ENCODE results near the gene TULP4. TPM values are rescaled to one million over a fixed set of nuclear protein-coding genes. Genes with fewer than 3 reads are reported as not detected.
A peak's percentile ranks its signal among the peaks of the same experiment; 100 is the strongest.

TULP4 gene
- total RNA-seq, 1 donor from 2014 or later: 252 TPM

DNA sequence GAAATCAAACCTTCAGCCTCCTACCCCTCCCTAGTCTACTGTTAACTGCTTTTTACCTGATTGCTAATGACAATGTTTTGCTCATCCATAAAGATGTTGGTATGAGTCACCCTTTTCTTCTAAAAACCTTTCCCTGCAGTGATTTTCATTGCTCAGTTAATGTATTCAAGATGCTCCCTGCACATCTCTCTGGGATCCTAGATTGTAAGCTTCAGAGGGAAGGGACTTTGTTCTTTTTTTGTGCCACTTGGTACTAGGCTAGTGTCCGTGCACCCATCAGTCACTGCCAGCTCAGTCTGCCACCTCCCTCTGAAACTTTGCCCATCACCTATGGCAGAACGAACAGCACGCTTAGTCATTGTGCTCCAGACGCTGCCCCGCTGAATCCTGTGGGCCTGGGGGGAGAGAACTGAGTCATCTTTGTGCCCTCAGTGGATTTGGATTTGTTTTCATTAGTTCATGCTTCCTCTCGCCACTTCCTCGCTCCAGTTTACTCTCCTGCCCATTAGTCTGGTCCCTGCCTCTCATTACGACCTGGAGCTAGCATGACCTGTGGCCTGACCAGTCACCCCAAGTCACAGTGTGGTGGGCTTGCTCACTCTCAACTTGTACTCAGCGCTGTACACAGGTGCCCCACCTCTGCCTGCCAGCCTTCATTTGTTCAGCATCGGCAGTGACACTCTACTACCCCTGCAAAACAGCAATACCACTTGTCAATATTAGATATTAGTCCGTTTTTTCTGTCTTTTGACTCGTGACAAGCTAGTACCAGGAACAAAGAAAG is 169.6 kb downstream of the TULP4 start:
- H3K36me3 Mint-ChIP-seq: peaks cover 25% of the 10 kb centered on the region
- Histone ChIP-seq H3F3A (ENCODE audit: low read depth) (no peaks in the 10 kb centered on the region), H3K9me3 (ENCODE audit: low read depth) (no peaks in the 10 kb centered on the region), H3K4me3 (no peak overlapping the region), H3K4me1 (no peaks in the 10 kb centered on the region), H2AFZ (replicated peaks) (no peak overlapping the region), H3K27ac (no peak overlapping the region), H4K20me1 (ENCODE audit: low read depth) (no peaks in the 10 kb centered on the region), H3K4me2 (no peak overlapping the region), H3K79me2 (ENCODE audit: low read depth) (no peaks in the 10 kb centered on the region), H3K27me3 (no peaks in the 10 kb centered on the region), H3K9ac (no peak overlapping the region), H3K36me3 (peaks cover 3% of the 10 kb centered on the region)
- no peaks in the 10 kb centered on the region for H3K27me3 Mint-ChIP-seq (ENCODE audit: insufficient read depth, low read depth)
- peaks cover 11% of the 10 kb centered on the region for H3K4me1 Mint-ChIP-seq
- no peaks in the 10 kb centered on the region for H3K9me3 Mint-ChIP-seq
- H3K4me3 Mint-ChIP-seq: no peak overlapping the region
- peak overlapping the region; percentile 24 for H3K27ac Mint-ChIP-seq
- DNase-seq (ENCODE audit: low spot score): no peak
- TF ChIP-seq EZH2phosphoT487 (IDR thresholded peaks at IDR 0.05) (no peak), EZH2 (IDR thresholded peaks at IDR 0.05) (no peak)
- TF ChIP-seq, protein P1, sequence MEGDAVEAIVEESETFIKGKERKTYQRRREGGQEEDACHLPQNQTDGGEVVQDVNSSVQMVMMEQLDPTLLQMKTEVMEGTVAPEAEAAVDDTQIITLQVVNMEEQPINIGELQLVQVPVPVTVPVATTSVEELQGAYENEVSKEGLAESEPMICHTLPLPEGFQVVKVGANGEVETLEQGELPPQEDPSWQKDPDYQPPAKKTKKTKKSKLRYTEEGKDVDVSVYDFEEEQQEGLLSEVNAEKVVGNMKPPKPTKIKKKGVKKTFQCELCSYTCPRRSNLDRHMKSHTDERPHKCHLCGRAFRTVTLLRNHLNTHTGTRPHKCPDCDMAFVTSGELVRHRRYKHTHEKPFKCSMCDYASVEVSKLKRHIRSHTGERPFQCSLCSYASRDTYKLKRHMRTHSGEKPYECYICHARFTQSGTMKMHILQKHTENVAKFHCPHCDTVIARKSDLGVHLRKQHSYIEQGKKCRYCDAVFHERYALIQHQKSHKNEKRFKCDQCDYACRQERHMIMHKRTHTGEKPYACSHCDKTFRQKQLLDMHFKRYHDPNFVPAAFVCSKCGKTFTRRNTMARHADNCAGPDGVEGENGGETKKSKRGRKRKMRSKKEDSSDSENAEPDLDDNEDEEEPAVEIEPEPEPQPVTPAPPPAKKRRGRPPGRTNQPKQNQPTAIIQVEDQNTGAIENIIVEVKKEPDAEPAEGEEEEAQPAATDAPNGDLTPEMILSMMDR (IDR thresholded peaks at IDR 0.05): no peak

DNA sequence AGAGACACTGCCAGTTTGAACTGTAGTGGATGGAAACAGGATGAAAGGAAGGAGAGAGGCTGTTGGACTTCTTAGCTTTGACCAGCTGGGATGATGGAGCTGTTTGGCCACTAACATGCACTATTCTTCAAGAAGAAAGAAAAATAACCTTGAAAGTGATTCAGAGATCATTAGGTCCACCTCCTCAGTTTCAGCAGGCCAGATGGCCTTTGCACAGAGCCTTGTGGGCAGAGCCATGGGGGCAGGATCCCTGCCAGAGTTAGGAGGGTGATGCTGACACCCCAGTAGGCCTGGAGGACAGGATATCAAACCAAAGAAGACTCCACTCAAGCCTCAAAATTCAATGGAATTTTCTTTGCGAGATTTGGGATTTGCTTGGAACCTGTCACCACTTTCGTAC is 173.2 kb downstream of the TULP4 start:
- Histone ChIP-seq H3F3A (ENCODE audit: low read depth) (no peaks in the 10 kb centered on the region), H3K36me3 (no peaks in the 10 kb centered on the region), H3K4me1 (no peaks in the 10 kb centered on the region), H3K79me2 (ENCODE audit: low read depth) (no peaks in the 10 kb centered on the region), H3K4me3 (no peak overlapping the region), H4K20me1 (ENCODE audit: low read depth) (no peaks in the 10 kb centered on the region), H3K27ac (no peak overlapping the region), H3K9ac (no peak overlapping the region), H3K27me3 (no peaks in the 10 kb centered on the region), H3K4me2 (no peak overlapping the region), H3K9me3 (ENCODE audit: low read depth) (no peaks in the 10 kb centered on the region), H2AFZ (replicated peaks) (no peak overlapping the region)
- Mint-ChIP-seq H3K27me3 (ENCODE audit: insufficient read depth, low read depth) (no peaks in the 10 kb centered on the region), H3K9me3 (no peaks in the 10 kb centered on the region), H3K27ac (no peak overlapping the region), H3K36me3 (peaks cover 24% of the 10 kb centered on the region), H3K4me1 (peaks cover 11% of the 10 kb centered on the region), H3K4me3 (no peak overlapping the region)
- TF ChIP-seq EZH2phosphoT487 (IDR thresholded peaks at IDR 0.05) (no peak), EZH2 (IDR thresholded peaks at IDR 0.05) (no peak)
- TF ChIP-seq, protein P1 (IDR thresholded peaks at IDR 0.05): no peak
- DNase-seq (ENCODE audit: low spot score): no peak

DNA sequence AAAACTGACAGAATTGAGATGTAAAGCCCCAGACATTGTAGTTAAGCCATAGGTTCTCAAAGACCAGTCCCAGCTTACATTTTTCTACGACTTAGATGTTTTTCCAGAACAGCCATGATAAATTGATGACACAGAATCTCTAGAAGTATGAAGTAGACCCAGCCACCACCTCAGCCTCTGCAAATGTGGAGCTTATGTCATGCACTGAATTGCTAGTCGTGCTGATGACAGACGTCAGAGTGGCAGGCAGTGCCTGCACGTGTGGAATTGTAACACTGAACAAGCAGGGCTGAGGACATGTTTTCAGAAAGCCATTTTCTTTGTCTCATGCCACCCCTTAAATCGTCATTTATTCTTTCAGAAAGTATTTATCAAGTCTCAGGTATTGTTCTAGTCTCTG is 175.2 kb downstream of the TULP4 start:
- H3K79me2 ChIP-seq (ENCODE audit: low read depth): no peaks in the 10 kb centered on the region
- H3K9ac ChIP-seq: no peak overlapping the region
- no peaks in the 10 kb centered on the region for H3K9me3 Mint-ChIP-seq
- H4K20me1 ChIP-seq (ENCODE audit: low read depth): no peaks in the 10 kb centered on the region
- H3K36me3 ChIP-seq: no peaks in the 10 kb centered on the region
- no peaks in the 10 kb centered on the region for H3K4me1 Mint-ChIP-seq
- H2AFZ ChIP-seq (replicated peaks): no peak overlapping the region
- H3K4me2 ChIP-seq: no peak overlapping the region
- no peak overlapping the region for H3K27ac Mint-ChIP-seq
- DNase-seq (ENCODE audit: low spot score): no peak
- no peaks in the 10 kb centered on the region for H3K27me3 Mint-ChIP-seq (ENCODE audit: insufficient read depth, low read depth)
- TF ChIP-seq EZH2 (IDR thresholded peaks at IDR 0.05) (no peak), EZH2phosphoT487 (IDR thresholded peaks at IDR 0.05) (no peak)
- TF ChIP-seq, protein P1 (IDR thresholded peaks at IDR 0.05): no peak
- no peak overlapping the region for H3K27ac ChIP-seq
- no peaks in the 10 kb centered on the region for H3F3A ChIP-seq (ENCODE audit: low read depth)
- H3K27me3 ChIP-seq: no peaks in the 10 kb centered on the region
- H3K9me3 ChIP-seq (ENCODE audit: low read depth): no peaks in the 10 kb centered on the region
- no peaks in the 10 kb centered on the region for H3K4me1 ChIP-seq
- no peak overlapping the region for H3K4me3 Mint-ChIP-seq
- H3K4me3 ChIP-seq: no peak overlapping the region
- H3K36me3 Mint-ChIP-seq: peaks cover 22% of the 10 kb centered on the region

Measured in neural progenitor cell (in vitro differentiated cells).